ENCODE measurements around the gene PPP5C. TPM values are rescaled to one million over a fixed set of nuclear protein-coding genes. Genes with fewer than 3 reads are reported as not detected.
A peak's percentile ranks its signal among the peaks of the same experiment; 100 is the strongest.
"Not testable (repeated sequence)": the region's sequence is repeated elsewhere in the genome, so short reads cannot be mapped to it uniquely, and the experiment has no call there.

PPP5C gene
- total RNA-seq, 1 experiment from 2014 or later, result 45.6 TPM

GRCh38 chr19:46392252-46392801 is 45.4 kb downstream of the PPP5C start:
- DNase-seq (ENCODE audit: low read depth, low spot score), result peak; percentile 10
- in situ Hi-C loops (cut with HindIII; ENCODE audit: low pct_unique_long_range_greater_than_20kb, low sequenced_read_pairs), result no loop called here

GRCh38 chr19:46392837-46393236 is 46.0 kb downstream of the PPP5C start:
- in situ Hi-C loops (cut with HindIII; ENCODE audit: low pct_unique_long_range_greater_than_20kb, low sequenced_read_pairs), result no loop called here
- DNase-seq (ENCODE audit: low read depth, low spot score), result no peak

GRCh38 chr19:46393456-46394401 is 46.8 kb downstream of the PPP5C start:
- in situ Hi-C loops (cut with HindIII; ENCODE audit: low pct_unique_long_range_greater_than_20kb, low sequenced_read_pairs), result no loop called here

GRCh38 chr19:46394402-46394797 is 47.5 kb downstream of the PPP5C start:
- DNase-seq (ENCODE audit: low read depth, low spot score), result no peak
- in situ Hi-C loops (cut with HindIII; ENCODE audit: low pct_unique_long_range_greater_than_20kb, low sequenced_read_pairs), result no loop called here

More at GRCh38 chr19:46393456-46394401, 46.8 kb downstream of the PPP5C start:
- DNase-seq (ENCODE audit: low read depth, low spot score), result no peak

GRCh38 chr19:46397801-46398479 is 51.1 kb downstream of the PPP5C start:
- in situ Hi-C loops (cut with HindIII; ENCODE audit: low pct_unique_long_range_greater_than_20kb, low sequenced_read_pairs); DNase-seq (ENCODE audit: low read depth, low spot score): not testable (repeated sequence)

- no peak for DNase-seq (ENCODE audit: low read depth, low spot score)
- in situ Hi-C loops (cut with HindIII; ENCODE audit: low pct_unique_long_range_greater_than_20kb, low sequenced_read_pairs), result no loop called here
Observed at GRCh38 chr19:46402725-46403124, 55.8 kb downstream of the PPP5C start.

GRCh38 chr19:46404055-46404752 is 57.3 kb downstream of the PPP5C start:
- in situ Hi-C loops (cut with HindIII; ENCODE audit: low pct_unique_long_range_greater_than_20kb, low sequenced_read_pairs), result no loop called here
- DNase-seq (ENCODE audit: low read depth, low spot score), result no peak

GRCh38 chr19:46404753-46405468 is 58.0 kb downstream of the PPP5C start:
- in situ Hi-C loops (cut with HindIII; ENCODE audit: low pct_unique_long_range_greater_than_20kb, low sequenced_read_pairs), result no loop called here
- no peak for DNase-seq (ENCODE audit: low read depth, low spot score)

GRCh38 chr19:46406976-46407375 is 60.1 kb downstream of the PPP5C start:
- DNase-seq (ENCODE audit: low read depth, low spot score), result no peak
- in situ Hi-C loops (cut with HindIII; ENCODE audit: low pct_unique_long_range_greater_than_20kb, low sequenced_read_pairs), result no loop called here

GRCh38 chr19:46407856-46408663 is 61.2 kb downstream of the PPP5C start:
- in situ Hi-C loops (cut with HindIII; ENCODE audit: low pct_unique_long_range_greater_than_20kb, low sequenced_read_pairs), result no loop called here
- no peak for DNase-seq (ENCODE audit: low read depth, low spot score)

- in situ Hi-C loops (cut with HindIII; ENCODE audit: low pct_unique_long_range_greater_than_20kb, low sequenced_read_pairs), result no loop called here
- no peak for DNase-seq (ENCODE audit: low read depth, low spot score)
Observed at GRCh38 chr19:46408664-46409039, 61.8 kb downstream of the PPP5C start.

- no peak for DNase-seq (ENCODE audit: low read depth, low spot score)
- in situ Hi-C loops (cut with HindIII; ENCODE audit: low pct_unique_long_range_greater_than_20kb, low sequenced_read_pairs), result no loop called here
Observed at GRCh38 chr19:46409191-46409590, 62.3 kb downstream of the PPP5C start.

GRCh38 chr19:46410205-46411087 is 63.6 kb downstream of the PPP5C start:
- in situ Hi-C loops (cut with HindIII; ENCODE audit: low pct_unique_long_range_greater_than_20kb, low sequenced_read_pairs), result no loop called here
- no peak for DNase-seq (ENCODE audit: low read depth, low spot score)

- in situ Hi-C loops (cut with HindIII; ENCODE audit: low pct_unique_long_range_greater_than_20kb, low sequenced_read_pairs), result no loop called here
- DNase-seq (ENCODE audit: low read depth, low spot score), result no peak
Observed at GRCh38 chr19:46411088-46411924, 64.4 kb downstream of the PPP5C start.

Data from SK-MEL-5 (cell line).